HuH-7.5 (cell line): Measurements from ENCODE around the gene GADD45A.

ENCODE experiments used
- DNase-seq: peaks from one replicate; pipeline ENCODE4 v3.0.0; 2011; ENCODE audit warnings: low spot score

The GADD45A gene

DNA sequence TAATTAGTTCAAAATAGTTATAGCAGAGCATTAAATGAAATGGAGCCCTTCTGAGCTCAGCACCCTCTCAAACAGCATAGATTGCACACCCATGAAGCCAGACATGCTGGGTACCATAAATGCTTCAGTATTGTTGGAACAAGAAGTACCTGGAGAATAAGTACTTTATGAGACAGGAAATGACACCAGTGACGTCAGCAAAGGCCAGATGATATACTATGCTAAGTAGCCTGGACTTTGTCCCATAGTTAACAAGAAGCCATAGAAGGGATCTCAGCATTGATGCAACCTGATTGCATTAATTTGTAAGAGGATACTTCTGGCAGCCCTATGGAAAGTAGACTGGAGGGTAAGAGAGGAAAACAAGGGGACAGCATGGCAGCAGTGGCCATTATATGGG lies 16.3 kb upstream of the GADD45A start:
- no peak for DNase-seq

DNA sequence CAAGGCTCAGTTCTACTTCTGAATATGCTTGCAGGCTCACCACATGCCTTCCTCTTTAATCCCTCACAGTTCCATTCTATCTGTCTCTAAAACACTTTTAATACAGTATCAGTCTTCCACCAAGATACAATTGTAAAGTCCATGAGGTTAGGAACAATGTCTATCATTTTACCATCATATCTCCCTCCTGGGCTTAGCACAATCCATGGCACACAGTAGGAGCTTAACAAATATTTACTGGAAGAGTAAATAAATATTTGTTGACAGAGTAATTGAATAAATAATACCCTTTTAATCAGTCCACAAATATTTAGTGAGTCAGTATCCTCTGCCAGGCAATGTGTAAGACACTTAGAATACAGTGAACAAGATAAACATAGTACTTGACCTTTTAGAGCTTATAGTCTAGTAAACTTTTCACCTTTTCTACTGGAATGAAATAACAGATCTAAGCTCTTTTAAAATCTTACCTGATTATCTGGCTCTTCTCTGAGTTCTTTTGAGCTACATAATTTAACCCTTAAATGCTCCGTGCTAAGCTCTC lies 12.7 kb upstream of the GADD45A start:
- no peak for DNase-seq

GRCh38 chr1:67673468-67674201 lies 11.4 kb upstream of the GADD45A start:
- no peak for DNase-seq

DNA sequence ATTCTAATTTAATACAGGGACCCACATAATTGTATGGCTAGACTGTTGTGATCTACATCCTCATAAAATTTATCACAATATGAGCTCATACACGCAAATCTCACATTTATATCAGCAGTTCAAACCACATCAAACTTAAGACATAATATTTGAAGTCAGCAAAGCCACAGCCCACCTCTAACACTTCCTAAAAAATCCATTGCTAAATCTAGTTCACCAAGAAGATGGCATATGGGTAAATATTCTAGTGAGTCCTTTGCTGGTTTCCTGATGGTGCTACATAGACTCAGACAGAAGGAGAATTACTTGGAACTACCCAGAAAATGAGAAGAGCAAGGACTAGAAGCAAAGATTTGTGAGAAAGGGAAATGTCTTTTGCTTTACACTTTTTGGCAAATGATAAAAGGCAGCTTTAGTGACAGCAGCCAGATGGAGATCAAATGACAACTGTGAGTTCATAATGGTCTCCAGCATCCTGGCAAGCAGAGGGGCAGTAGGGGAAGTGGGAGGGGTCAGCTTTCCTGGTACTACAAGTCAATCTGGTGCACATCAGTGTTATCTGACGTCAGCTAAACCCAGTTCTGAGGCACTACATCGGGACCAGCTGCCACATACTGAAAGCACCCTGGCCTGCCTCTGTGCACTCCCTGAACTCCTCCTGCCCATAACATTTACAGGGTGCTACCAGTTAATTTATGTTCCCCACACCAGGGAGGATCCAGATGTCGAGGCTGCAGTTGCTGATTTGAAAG lies 10.6 kb upstream of the GADD45A start:
- no peak for DNase-seq

- DNase-seq: no peak
These were observed 9.2 kb upstream of the GADD45A start for GRCh38 chr1:67675800-67676199.

GRCh38 chr1:67676287-67676686 lies 8.7 kb upstream of the GADD45A start:
- DNase-seq: no peak

DNA sequence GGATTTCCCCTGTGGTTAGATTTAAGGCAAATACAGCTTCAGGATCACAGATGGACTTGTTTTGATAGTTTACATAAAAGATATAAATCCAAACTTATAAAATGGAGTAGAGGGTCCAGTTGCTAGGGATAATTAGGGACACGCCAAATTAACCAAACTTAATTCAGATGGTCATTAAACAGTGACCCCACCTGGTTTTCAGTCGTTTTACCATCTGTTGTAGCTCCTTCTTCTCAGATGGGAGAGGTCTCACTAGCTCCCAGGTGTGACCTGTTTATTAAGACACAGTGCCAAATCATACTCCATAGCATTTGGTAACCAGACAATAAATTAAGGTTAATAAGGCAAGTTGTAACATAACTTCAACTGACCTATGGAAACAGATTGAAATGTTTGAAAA lies 8.1 kb upstream of the GADD45A start:
- DNase-seq: no peak

GRCh38 chr1:67677408-67677807 lies 7.6 kb upstream of the GADD45A start:
- no peak for DNase-seq

- no peak for DNase-seq
These were observed 7.1 kb upstream of the GADD45A start for GRCh38 chr1:67677930-67678329.

- DNase-seq: no peak
These were observed 5.3 kb upstream of the GADD45A start for GRCh38 chr1:67679691-67680090.

DNA sequence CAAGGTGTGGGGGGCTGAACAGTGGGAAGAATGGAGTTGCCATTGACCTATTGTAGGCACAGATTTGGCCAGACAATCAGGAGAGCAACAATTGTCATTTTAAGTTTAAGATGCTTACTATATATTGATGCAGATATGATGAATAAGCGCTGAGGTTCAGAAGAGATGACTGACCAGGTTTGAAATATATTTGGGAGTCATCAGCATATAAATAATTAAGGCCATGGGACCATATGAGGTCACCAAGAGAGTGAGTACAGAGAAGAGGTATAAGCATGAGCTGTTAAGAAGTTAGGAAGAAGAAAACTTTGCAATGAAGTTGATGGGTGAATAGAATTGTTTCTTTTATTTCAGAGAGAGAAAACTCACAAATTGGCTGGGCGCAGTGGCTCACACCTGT lies 4.5 kb upstream of the GADD45A start:
- no peak for DNase-seq

DNA sequence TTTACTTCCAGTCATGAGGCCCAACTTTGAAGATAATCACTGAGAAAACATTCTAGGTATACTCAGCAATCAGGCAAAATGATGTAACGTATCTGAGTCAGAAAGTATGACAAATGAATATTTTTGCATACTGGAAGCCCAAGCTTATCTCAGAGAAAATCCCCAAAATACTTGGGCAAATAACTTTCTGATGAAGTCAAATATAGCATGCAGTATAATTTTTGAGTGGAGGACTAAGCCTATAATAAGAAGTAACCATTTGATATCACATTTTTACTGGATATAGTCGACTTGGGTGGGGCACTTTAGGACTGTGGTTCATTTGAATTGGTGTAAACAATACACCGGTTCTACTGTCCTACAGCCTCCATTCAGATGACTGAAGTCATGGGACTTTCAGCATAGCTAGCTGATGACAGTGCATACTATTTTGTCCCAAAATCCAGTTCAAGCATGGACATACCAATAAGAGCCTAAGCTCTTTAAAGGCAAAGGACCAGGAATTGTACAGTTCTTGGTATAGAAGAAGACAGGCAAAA lies 2.3 kb upstream of the GADD45A start:
- DNase-seq: no peak

- no peak for DNase-seq
These were observed 1.7 kb upstream of the GADD45A start for GRCh38 chr1:67683316-67683715.

DNA sequence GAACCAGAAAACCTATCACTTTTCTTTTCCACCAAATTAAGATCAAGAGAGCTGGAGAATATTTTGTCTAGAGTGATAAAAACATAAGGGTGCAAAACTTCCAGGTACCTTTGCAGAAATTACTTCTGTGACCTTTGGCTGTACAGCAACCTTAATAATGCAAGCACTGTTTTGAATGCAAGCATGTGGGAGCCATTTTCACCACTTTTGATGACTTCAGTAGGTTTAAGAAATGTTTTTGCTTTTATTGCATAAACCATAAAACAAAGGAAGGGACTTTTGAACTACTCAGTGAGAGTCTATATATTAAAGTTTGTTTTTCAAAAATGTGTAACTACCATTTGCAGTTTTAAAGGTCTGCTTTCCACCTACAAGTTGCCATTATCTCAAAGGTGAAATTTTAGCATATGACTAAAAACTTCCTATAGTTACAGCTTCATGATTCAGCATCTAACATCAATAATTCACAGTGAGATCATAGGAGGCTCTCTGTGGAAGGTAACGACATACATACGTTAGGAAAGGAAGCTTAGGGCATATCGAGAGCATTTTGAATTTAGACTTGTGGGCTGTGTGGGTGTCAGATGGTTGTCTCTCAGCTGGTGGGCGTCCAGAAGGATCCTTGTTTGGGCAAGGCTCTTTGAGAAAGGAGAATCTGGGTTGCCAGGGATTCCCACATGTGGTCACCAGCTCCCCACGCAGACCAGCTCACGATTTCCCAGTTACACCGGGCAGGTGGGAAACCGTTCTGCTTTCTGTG lies 1.1 kb upstream of the GADD45A start:
- no peak for DNase-seq

- no peak for DNase-seq
These were observed 405 bp upstream of the GADD45A start for GRCh38 chr1:67684526-67685066.

DNA sequence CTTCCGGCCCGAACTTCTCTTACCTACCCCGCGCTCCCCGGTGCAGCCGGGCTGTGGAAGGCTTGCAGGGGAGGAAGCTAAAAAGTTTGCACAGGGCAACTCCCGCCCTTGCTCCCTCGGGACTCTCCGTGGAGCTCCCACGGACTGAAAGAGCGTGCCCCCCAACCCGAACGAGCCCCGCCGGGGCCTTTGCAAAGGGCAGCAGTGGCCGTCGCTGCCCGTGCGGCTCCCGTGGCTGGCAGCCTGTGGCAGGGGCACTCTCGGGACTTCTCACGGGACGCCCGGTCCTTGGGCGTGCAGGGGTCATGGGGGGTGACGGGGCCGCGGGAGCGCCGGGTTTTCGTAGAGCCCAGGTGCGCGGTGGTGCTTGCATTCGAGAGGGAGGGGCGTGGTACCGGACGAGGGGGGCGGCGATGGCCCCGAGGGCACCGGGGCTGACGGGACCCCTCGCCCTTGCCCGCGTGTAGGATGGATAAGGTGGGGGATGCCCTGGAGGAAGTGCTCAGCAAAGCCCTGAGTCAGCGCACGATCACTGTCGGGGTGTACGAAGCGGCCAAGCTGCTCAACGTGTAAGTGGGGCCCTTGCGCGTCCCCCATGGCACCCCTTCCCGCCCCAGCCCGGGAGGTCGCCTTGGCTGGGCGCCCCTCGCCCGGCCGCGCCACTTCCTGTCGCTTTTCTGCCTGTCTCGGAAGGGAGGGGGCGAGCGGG lies 711 bp downstream of the GADD45A start:
- DNase-seq: no peak

DNA sequence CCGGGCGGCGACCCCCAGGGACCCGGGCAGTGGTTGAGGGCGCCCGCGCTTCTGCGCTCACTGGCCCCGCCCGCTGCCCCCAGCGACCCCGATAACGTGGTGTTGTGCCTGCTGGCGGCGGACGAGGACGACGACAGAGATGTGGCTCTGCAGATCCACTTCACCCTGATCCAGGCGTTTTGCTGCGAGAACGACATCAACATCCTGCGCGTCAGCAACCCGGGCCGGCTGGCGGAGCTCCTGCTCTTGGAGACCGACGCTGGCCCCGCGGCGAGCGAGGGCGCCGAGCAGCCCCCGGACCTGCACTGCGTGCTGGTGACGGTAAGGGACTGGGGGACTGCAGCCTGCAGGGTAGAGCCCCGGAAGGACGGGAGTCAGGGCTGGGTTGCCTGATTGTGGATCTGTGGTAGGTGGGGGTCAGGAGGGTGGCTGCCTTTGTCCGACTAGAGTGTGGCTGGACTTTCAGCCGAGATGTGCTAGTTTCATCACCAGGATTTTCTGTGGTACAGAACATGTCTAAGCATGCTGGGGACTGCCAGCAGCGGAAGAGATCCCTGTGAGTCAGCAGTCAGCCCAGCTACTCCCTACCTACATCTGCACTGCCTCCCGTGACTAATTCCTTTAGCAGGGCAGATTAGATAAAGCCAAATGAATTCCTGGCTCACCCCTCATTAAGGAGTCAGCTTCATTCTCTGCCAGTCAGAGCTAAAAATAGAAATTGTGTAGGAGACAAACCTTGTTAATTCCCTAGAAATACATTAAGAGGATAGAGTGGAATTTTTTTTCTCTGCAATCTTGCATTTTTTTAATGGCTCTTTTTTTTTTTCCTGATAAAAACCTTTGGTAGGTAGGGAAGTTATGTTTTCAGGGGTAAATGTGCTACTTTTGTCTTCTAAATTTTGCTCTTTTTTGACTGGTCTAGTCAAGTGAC lies 1.5 kb downstream of the GADD45A start:
- peak; percentile 34 for DNase-seq

DNA sequence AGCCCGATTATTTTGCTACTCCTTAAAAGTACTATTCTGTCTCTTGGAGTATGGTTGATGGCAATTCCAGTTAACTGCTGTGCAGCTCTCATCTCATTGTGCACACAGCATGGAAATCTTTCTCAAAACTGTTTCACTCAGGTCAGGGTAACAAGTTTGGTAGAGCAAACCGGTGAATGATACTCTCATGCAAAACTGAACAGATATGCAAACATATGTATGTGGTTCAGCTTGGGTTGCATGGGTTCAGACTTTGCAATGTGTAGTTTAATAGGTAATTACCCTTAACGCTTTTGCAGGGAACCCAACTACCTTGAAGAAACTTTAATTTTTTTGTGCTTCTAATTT lies 2.2 kb downstream of the GADD45A start:
- no peak for DNase-seq

- no peak for DNase-seq
These were observed 2.6 kb downstream of the GADD45A start for GRCh38 chr1:67687649-67688048.

- no peak for DNase-seq
These were observed 3.7 kb downstream of the GADD45A start for GRCh38 chr1:67688526-67689219.
